Urinary bladder (tissue), 4 donors: ENCODE measurements around the gene SCAF11. TPM values are rescaled to one million over a fixed set of nuclear protein-coding genes. Genes with fewer than 3 reads are reported as not detected.

Source experiments
- DNase-seq: peaks from one replicate; pipeline ENCODE4 v3.0.0-alpha.2; 2015; ENCODE audit errors: extremely low spot score
- H3K27ac ChIP-seq: one replicate; pipeline ENCODE4 v1.5.1; 2013; ENCODE audit warnings: low read depth, mild to moderate bottlenecking, moderate library complexity
- H3K36me3 ChIP-seq: one replicate; pipeline ENCODE4 v1.6.1; 2013; ENCODE audit warnings: mild to moderate bottlenecking, moderate library complexity; ENCODE audit not compliant: insufficient read depth
- H3K4me1 ChIP-seq: one replicate; pipeline ENCODE4 v1.6.1; 2013; ENCODE audit warnings: mild to moderate bottlenecking, moderate library complexity; ENCODE audit not compliant: insufficient read depth
- H3K4me3 ChIP-seq: one replicate; pipeline ENCODE4 v1.5.1; 2013; ENCODE audit warnings: low read depth, low read length
- WGBS: extraction: QIAGEN DNeasy Blood & Tissue Kit; methylation state at CpG from one replicate; pipeline ENCODE4 v1.1.7; 2013; 5-methylcytosine and 5-hydroxymethylcytosine counted together
- polyA plus RNA-seq: library from polyadenylated mRNA; stranded (reverse); fragments of 200-250 nt; gene quantifications from one replicate; pipeline ENCODE4 v1.2.3, GENCODE V29; 2013
- total RNA-seq: library from RNA; depleted of rRNA; stranded (reverse); fragments of >200 nt; gene quantifications from one replicate; pipeline ENCODE4 v1.2.3, GENCODE V29; 2014
- donor health status: healthy with polysubstance abuse.
- donor health status: healthy.

SCAF11 gene
- total and polyA plus RNA-seq, 2 donors: 31.6 to 214 TPM

DNA sequence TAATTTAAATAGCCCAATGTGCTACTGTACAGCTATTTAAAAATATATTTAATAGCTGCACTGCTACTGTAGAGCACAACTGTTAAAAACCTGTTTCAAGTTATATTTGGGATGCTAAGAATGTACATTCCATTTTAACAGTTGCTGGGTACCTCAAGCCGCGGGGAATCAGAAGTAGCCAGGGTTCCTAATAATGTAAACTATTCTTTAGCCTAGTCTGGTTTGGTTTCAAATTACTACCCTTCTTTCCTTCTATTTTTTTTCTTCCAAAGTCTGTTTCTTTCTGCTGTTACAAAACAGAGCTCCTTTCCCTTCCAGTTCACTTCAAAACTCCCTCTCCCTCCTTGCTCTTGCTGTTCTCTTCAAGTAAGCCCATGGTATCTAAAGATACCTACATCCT lies 21.3 kb downstream of the SCAF11 start:
- no peaks in the 10 kb centered on the region for H3K36me3 ChIP-seq
- H3K4me3 ChIP-seq: no peak overlapping the region
- no peak for DNase-seq
- WGBS: 19% methylated on average over 2 of the region's 2 CpGs
- H3K4me1 ChIP-seq: no peaks in the 10 kb centered on the region
- no peak overlapping the region for H3K27ac ChIP-seq

DNA sequence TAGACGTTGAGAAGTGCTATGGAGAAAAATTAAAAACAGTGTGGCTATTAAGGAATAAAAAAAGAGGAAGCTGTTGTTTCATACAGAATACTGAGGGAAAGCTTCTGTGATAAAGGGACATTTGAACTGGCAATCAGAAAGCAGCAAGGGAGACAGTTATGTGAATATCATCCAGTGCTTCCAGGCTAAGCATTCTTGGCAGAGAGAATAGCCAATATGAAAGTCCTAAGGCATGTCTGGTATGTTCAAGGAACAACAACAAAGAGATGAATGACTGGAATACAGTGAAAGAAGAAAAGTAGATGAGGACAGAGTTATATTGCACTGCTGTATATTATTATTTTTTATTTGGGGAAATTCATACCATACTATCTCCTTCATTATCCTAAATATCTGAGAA lies 23.9 kb downstream of the SCAF11 start:
- Histone ChIP-seq H3K36me3 (no peaks in the 10 kb centered on the region), H3K4me1 (no peaks in the 10 kb centered on the region), H3K27ac (no peak overlapping the region), H3K4me3 (no peak overlapping the region)
- DNase-seq: no peak
- 15% methylated on average over 1 of the region's 1 CpG for WGBS

DNA sequence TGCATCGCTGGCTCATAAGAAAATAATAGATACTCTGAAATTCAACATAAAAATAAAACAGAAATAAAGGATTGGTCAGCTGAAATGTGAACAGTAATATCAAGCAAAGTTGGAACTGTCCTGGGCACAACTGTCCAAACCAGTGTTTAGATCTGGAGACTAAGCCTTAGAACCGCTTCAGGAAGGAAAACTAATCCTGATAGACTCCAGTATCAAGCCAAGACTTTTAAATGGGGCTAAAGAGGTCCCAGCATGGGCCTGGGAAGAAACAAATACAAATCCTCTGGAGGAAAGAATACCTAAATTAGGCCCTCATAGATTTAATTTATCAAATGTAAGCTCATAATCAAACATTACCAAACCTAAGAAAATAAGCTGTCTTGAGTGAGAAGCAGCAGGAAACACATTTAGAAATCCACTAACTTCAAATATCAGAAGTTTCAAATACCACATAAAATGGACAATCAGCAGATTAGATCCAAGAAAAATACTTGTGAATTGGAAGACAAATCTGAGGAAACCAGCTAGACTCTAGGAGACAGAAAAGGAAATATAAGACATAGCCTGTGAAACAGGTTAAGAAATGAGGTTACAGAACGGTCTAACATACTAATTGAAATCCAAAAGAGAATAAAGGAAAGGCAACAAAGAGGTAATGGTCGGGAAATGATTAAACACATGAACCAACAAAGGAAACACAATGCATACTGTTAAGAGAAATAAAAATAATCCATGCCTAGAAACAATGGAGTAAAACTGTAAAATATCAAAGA lies 27.6 kb downstream of the SCAF11 start:
- 89% methylated on average over 4 of the region's 4 CpGs for WGBS
- H3K4me1 ChIP-seq: no peaks in the 10 kb centered on the region
- no peak for DNase-seq
- no peak overlapping the region for H3K4me3 ChIP-seq
- no peak overlapping the region for H3K27ac ChIP-seq
- H3K36me3 ChIP-seq: no peaks in the 10 kb centered on the region

DNA sequence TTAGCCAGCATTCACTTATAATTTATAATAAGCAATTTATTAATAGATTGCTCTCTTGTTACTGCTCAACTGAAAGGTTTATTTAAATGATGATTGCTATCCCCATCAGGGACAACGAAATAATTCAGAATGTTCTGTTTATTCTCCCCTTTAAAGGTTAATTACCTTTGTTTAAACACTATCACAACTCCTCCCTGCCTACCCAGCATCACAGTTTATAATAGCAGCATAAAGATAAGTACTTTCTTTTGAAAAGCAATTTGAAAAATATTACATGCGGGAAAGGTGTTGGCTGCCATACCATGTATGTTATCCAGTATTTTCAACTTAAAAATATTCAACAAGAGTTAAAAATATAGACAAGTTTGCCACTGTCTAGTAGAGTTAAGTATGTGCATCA lies 30.6 kb downstream of the SCAF11 start:
- Histone ChIP-seq H3K27ac (no peak overlapping the region), H3K4me1 (no peaks in the 10 kb centered on the region), H3K4me3 (no peak overlapping the region), H3K36me3 (no peaks in the 10 kb centered on the region)
- 53% methylated on average over 2 of the region's 2 CpGs for WGBS
- DNase-seq: no peak

- Histone ChIP-seq H3K36me3 (no peaks in the 10 kb centered on the region), H3K4me1 (no peaks in the 10 kb centered on the region), H3K4me3 (no peak overlapping the region), H3K27ac (no peak overlapping the region)
- WGBS: 86% methylated on average over 5 of the region's 5 CpGs
- DNase-seq: no peak
Observed at GRCh38 chr12:45959025-45959424, 31.3 kb downstream of the SCAF11 start.

- no peak overlapping the region for H3K4me3 ChIP-seq
- H3K36me3 ChIP-seq: peaks cover 4% of the 10 kb centered on the region
- DNase-seq: no peak
Observed at GRCh38 chr12:45948546-45948945, 41.8 kb downstream of the SCAF11 start.

DNA sequence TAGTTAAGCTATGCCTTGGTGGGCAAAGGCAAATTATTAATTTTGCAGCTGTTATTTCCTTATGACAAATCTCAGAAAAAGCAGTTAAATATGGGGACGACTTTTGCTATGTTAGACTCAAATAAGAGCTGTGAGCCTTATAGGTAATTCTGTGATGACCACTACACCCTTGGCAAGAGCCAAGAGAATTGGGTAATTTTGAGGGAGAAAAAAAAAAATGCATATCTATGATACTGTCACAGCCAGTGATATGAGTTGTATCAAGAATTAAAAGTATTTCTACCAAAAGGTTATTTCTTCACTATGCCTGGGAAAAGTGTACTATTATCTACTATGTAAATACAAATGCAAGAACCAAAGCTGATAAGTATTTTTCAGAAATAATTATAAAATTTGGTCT lies 43.9 kb downstream of the SCAF11 start:
- no peak for DNase-seq
- 92% methylated on average over 1 of the region's 1 CpG for whole genome bisulfite sequencing
- Histone ChIP-seq H3K36me3 (peaks cover 4% of the 10 kb centered on the region), H3K4me3 (no peak overlapping the region), H3K4me1 (no peaks in the 10 kb centered on the region), H3K27ac (no peak overlapping the region)

More at GRCh38 chr12:45948546-45948945, 41.8 kb downstream of the SCAF11 start:
- no peak overlapping the region for H3K27ac ChIP-seq
- H3K4me1 ChIP-seq: no peaks in the 10 kb centered on the region

DNA sequence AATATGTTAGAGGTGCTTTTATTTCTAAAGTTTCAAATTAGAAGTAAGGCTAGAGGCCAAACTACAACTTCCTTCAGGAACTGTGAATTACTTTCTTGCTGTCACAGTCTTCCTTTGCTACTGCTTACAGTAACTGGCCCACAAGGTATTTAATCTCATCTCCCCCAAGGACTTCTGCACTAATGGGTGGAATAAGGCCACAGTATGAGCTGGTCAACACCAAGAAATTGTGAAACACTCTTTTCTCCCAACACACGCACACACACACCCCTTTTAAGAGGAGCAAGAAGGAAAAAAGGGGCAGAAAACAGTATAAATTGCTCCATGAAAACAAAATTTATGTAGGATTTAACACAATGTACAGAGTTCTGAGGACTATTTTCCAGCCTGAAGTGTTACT lies 45.6 kb downstream of the SCAF11 start:
- Histone ChIP-seq H3K4me1 (no peaks in the 10 kb centered on the region), H3K4me3 (no peak overlapping the region), H3K27ac (no peak overlapping the region), H3K36me3 (peaks cover 6% of the 10 kb centered on the region)
- DNase-seq: no peak
- 88% methylated on average over 1 of the region's 1 CpG for WGBS

DNA sequence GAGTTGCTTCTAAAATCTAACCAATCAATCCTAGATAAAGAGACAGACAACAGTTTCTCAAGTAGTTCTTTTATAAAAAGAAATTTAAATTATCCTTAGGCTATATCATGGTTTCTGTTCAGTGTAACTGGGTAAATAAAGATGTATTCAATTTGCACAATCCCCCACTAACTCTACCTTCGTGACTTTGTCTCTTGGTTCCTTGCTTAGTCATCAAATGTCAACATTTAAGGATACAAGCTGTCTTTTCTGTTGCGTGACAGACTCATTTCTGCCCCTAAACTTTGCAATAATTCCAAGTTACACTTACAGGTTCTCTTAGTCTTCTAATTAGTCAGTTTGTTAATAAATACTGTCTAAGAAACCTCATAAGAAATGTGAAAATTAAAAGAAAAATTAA lies 50.6 kb downstream of the SCAF11 start:
- no peak overlapping the region for H3K4me3 ChIP-seq
- WGBS: 95% methylated on average over 2 of the region's 2 CpGs
- H3K36me3 ChIP-seq: peaks cover 2% of the 10 kb centered on the region
- H3K4me1 ChIP-seq: no peaks in the 10 kb centered on the region
- DNase-seq: no peak
- no peak overlapping the region for H3K27ac ChIP-seq

DNA sequence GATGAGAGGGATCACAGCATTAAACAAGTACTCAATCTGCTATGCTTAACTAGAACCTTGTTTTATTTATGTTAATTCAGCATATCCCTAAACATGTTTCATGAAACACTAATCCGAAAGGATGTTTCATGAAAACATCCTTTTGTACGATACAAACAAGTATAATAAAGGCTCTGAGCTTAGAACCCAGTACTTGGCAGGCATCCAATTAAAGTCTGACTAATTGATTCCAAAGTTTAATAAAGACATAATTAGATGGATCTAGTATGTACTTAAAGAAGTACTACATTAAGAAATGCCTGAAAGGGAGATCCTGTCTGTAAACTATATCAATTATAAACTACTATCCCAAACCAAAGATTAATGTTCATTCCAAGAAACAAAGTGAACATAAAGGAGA lies 51.8 kb downstream of the SCAF11 start:
- no peak overlapping the region for H3K27ac ChIP-seq
- H3K36me3 ChIP-seq: peaks cover 2% of the 10 kb centered on the region
- no peaks in the 10 kb centered on the region for H3K4me1 ChIP-seq
- WGBS: 72% methylated on average over 2 of the region's 2 CpGs
- H3K4me3 ChIP-seq: no peak overlapping the region
- DNase-seq: no peak

GRCh38 chr12:45934956-45935355 lies 55.4 kb downstream of the SCAF11 start:
- Histone ChIP-seq H3K27ac (no peak overlapping the region), H3K4me3 (no peak overlapping the region), H3K4me1 (no peaks in the 10 kb centered on the region), H3K36me3 (no peaks in the 10 kb centered on the region)
- DNase-seq: no peak
- 57% methylated on average over 1 of the region's 1 CpG for WGBS

- H3K4me3 ChIP-seq: no peak overlapping the region
- 21% methylated on average over 2 of the region's 2 CpGs for WGBS
- H3K4me1 ChIP-seq: no peaks in the 10 kb centered on the region
- DNase-seq: no peak
- no peaks in the 10 kb centered on the region for H3K36me3 ChIP-seq
- no peak overlapping the region for H3K27ac ChIP-seq
Observed at GRCh38 chr12:45933504-45933903, 56.9 kb downstream of the SCAF11 start.

DNA sequence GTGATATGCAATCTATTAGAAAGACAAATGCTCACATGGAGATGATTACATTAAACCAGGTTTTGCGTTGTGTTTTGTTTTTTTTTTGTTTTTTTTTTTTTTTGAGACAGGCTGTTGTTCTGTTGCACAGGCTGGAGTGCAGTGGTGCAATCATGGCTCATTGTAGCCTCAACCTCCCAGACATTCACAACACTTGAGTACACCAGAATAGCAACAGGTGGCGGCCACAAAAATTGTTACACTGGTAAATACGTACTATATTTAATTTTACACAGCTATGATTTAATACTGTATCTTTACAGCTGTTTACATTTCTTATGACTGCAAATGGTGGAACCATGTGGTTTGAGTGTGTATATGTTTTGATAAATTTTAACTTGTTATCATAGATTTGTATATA lies 60.0 kb downstream of the SCAF11 start:
- Histone ChIP-seq H3K27ac (no peak overlapping the region), H3K4me3 (no peak overlapping the region), H3K36me3 (peaks cover 7% of the 10 kb centered on the region), H3K4me1 (no peaks in the 10 kb centered on the region)
- no peak for DNase-seq
- 90% methylated on average over 3 of the region's 3 CpGs for WGBS

DNA sequence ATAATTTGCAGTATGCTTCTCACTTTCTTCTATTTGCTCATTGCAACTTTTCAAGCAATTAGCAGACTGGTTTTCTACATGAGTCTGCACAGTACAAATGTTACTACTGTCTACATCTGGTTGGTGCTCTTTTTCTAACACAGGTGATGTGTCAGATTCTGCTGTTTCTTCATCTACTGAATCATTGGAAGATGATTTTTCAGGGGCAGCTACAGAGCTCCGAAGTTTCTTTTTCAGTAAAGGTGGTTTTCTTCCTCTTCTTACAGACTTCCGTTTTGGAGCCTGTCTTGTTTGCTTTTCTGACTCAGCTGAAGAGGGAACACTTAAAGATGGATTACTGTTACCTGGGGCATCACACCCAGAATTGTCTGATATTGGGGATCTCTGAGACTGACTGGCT lies 62.1 kb downstream of the SCAF11 start:
- H3K4me3 ChIP-seq: no peak overlapping the region
- no peak overlapping the region for H3K27ac ChIP-seq
- WGBS: 86% methylated on average over 2 of the region's 2 CpGs
- DNase-seq: no peak
- H3K36me3 ChIP-seq: peaks cover 7% of the 10 kb centered on the region
- H3K4me1 ChIP-seq: no peaks in the 10 kb centered on the region

- Histone ChIP-seq H3K36me3 (peaks cover 4% of the 10 kb centered on the region), H3K27ac (no peak overlapping the region), H3K4me3 (no peak overlapping the region), H3K4me1 (no peaks in the 10 kb centered on the region)
- 82% methylated on average over 3 of the region's 3 CpGs for WGBS
- no peak for DNase-seq
Observed at GRCh38 chr12:45918818-45919217, 71.6 kb downstream of the SCAF11 start.
